GM12892 (cell line): Measurements from ENCODE around the gene POTEF.
"Not testable (repeated sequence)": the region's sequence is repeated elsewhere in the genome, so short reads cannot be mapped to it uniquely, and the experiment has no call there.

ENCODE experiments used
- POLR2A ChIP-seq: IDR thresholded peaks from 2 replicates; pipeline ENCODE4 v1.6.1; 2011; ENCODE audit warnings: low read depth, low read length, control low read depth
- POLR2AphosphoS5 ChIP-seq: IDR thresholded peaks from 2 replicates; pipeline ENCODE4 v1.6.1; 2011; ENCODE audit warnings: low read depth, low read length, control low read depth
- TAF1 ChIP-seq: IDR thresholded peaks from 2 replicates; pipeline ENCODE4 v1.6.1; 2011; ENCODE audit warnings: low read depth, mild to moderate bottlenecking, control low read depth, low read length, borderline replicate concordance

DNA sequence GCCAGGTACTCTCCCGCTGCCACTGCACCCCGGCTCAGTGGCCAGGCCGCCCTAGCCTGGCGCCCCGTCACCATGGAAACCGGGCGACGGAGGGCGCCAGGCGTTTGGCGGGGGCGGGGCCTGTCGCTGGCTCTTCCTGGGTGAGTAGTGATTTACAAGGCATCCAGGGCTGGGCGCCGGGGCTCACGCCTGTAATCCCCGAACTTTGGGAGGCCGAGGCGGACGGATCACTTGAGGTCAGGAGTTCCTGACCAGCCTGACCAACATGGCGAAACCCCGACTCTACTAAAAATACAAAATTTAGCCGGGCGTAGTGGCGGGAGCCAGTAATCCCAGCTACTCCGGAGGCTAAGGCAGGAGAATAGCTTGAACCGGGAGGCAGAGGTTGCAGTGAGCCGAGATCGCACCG, 16.0 kb upstream of the POTEF start, which contains the start of gene CCDC74B:
- not testable (repeated sequence) for TF ChIP-seq POLR2A, TAF1, POLR2AphosphoS5
